Lung (tissue), 12 donors: Measurements from ENCODE around the gene MSMO1. TPM values are rescaled to one million over a fixed set of nuclear protein-coding genes. Genes with fewer than 3 reads are reported as not detected.

ENCODE experiments used
- ATAC-seq: fragments of 200-7000 bp; cut with Tn5 transposase; one replicate; pipeline ENCODE4 v1.9.1; 2020; ENCODE audit warnings: moderate number of reproducible peaks; ENCODE audit not compliant: insufficient read depth, low FRiP score
- DNase-seq, 3 donors: peaks; one replicate each; pipeline ENCODE4 v3.0.0-alpha.2; 2013 to 2017
- H3K27ac ChIP-seq, 2 donors: one replicate each; pipeline ENCODE4 v1.5.1; 2013; ENCODE audit warnings: mild to moderate bottlenecking in 2 of 2, moderate library complexity in 2 of 2, control low read depth in 1 of 2, inconsistent platforms in 1 of 2, low read depth in 1 of 2, low read length in 1 of 2
- H3K27me3 ChIP-seq, 3 donors: one replicate each; pipeline ENCODE4 v1.5.1; 2013; ENCODE audit warnings: low read length in 2 of 3; ENCODE audit not compliant: control insufficient read depth in 3 of 3, insufficient read depth in 3 of 3
- H3K36me3 ChIP-seq, 4 donors: one replicate each; pipeline ENCODE4 v1.5.1; 2013; ENCODE audit warnings: low read length in 4 of 4, mild to moderate bottlenecking in 1 of 4, moderate library complexity in 1 of 4; ENCODE audit not compliant: control insufficient read depth in 4 of 4, insufficient read depth in 4 of 4
- H3K4me1 ChIP-seq, 5 donors: one replicate each; pipeline ENCODE4 v1.5.1; 2013; ENCODE audit warnings: low read length in 5 of 5, mild to moderate bottlenecking in 2 of 5, moderate library complexity in 1 of 5; ENCODE audit not compliant: control insufficient read depth in 5 of 5, insufficient read depth in 5 of 5
- H3K4me3 ChIP-seq: one replicate; pipeline ENCODE4 v1.5.1; 2013; ENCODE audit warnings: mild to moderate bottlenecking, control low read depth, moderate library complexity
- H3K9ac ChIP-seq, 2 donors: one replicate each; pipeline ENCODE4 v1.5.1; 2013; ENCODE audit warnings: low read length in 2 of 2, control low read depth in 1 of 2; ENCODE audit not compliant: insufficient read depth in 1 of 2
- H3K9me3 ChIP-seq, 4 donors: one replicate each; pipeline ENCODE4 v1.5.1; 2013; ENCODE audit warnings: low read length in 3 of 4, mild to moderate bottlenecking in 1 of 4, moderate library complexity in 1 of 4; ENCODE audit not compliant: control insufficient read depth in 4 of 4, insufficient read depth in 3 of 4
- WGBS, 2 donors: extraction: QIAGEN DNeasy Blood & Tissue Kit; methylation state at CpG; one replicate each; pipeline ENCODE4 v1.1.7; 2013; 5-methylcytosine and 5-hydroxymethylcytosine counted together
- polyA plus RNA-seq, 2 donors: library from polyadenylated mRNA; stranded (reverse); fragments of 200-250 nt; gene quantifications; one replicate each; pipeline ENCODE4 v1.2.1, GENCODE V29; 2013
- total RNA-seq, 2 donors: library from RNA; depleted of rRNA in 1 of 2; stranded (reverse); fragments of >200 nt in 1 of 2; gene quantifications; one replicate each; pipeline ENCODE4 v1.2.1, GENCODE V29; 2014 to 2021
- TF ChIP-seq, protein P1 (sequence below): IDR thresholded peaks from 2 replicates; pipeline ENCODE4 v1.5.1; 2012; ENCODE audit warnings: mild to moderate bottlenecking; ENCODE audit errors: control extremely low read depth, extremely low read depth
- donor health status: control.
- donor health status: control.
- donor health status: Bipolar disorder and iron deficiency.
- donor health status: healthy.
- donor health status: DM: yes; HTN: yes; CAD: no.

Gene MSMO1
- total and polyA plus RNA-seq, 4 donors = 135 to 257 (median 175) TPM

DNA sequence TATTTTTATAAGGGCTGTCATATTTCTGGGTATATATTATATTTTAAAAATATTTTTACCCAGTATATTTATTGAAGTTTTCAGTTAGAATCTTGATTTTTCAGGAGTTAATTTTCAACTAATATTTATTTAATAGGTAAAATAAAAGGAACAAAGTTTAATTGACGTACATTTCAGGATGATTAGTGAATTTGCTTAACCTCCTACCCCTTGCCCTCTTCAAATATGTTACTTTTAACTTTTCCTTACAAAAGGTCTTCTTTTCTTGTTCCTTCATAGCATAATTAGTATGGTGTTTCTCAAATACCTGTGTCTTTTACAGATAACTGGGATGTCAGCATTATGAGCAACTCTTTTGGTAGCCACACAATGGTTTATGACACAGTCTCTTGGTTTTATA, 24.8 kb upstream of the MSMO1 start:
- H3K36me3 ChIP-seq = peaks cover 2 to 6% (median 4%) of the 10 kb centered on the region in 4 donors
- no peak overlapping the region for H3K9ac ChIP-seq
- ATAC-seq = no peak
- 89 to 98% methylated on average over 1 of the region's 1 CpG for WGBS, 2 donors
- H3K27ac ChIP-seq = no peak overlapping the region
- TF ChIP-seq, protein P1, sequence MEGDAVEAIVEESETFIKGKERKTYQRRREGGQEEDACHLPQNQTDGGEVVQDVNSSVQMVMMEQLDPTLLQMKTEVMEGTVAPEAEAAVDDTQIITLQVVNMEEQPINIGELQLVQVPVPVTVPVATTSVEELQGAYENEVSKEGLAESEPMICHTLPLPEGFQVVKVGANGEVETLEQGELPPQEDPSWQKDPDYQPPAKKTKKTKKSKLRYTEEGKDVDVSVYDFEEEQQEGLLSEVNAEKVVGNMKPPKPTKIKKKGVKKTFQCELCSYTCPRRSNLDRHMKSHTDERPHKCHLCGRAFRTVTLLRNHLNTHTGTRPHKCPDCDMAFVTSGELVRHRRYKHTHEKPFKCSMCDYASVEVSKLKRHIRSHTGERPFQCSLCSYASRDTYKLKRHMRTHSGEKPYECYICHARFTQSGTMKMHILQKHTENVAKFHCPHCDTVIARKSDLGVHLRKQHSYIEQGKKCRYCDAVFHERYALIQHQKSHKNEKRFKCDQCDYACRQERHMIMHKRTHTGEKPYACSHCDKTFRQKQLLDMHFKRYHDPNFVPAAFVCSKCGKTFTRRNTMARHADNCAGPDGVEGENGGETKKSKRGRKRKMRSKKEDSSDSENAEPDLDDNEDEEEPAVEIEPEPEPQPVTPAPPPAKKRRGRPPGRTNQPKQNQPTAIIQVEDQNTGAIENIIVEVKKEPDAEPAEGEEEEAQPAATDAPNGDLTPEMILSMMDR = no peak
- H3K4me1 ChIP-seq = peaks cover 0 to 11% (median 0%) of the 10 kb centered on the region in 5 donors
- no peaks in the 10 kb centered on the region for H3K27me3 ChIP-seq
- no peak for DNase-seq
- no peak overlapping the region for H3K4me3 ChIP-seq
- H3K9me3 ChIP-seq = no peaks in the 10 kb centered on the region

- Histone ChIP-seq H3K36me3 (peaks cover 0 to 4% (median 1%) of the 10 kb centered on the region in 4 donors), H3K27ac (no peak overlapping the region), H3K27me3 (no peaks in the 10 kb centered on the region), H3K9me3 (no peaks in the 10 kb centered on the region), H3K4me1 (no peaks in the 10 kb centered on the region), H3K4me3 (no peak overlapping the region), H3K9ac (no peak overlapping the region)
- no peak for DNase-seq
- TF ChIP-seq, protein P1 = no peak
- ATAC-seq = peak; percentile 62
- 47 to 57% methylated on average over 1 of the region's 1 CpG for WGBS, 2 donors
These were observed 19.3 kb upstream of the MSMO1 start for GRCh38 chr4:165308166-165308565.

- DNase-seq (no peak), ATAC-seq (no peak)
- Histone ChIP-seq H3K36me3 (peaks cover 0 to 4% (median 1%) of the 10 kb centered on the region in 4 donors), H3K27ac (peak overlapping the region in 1 of 2 donors; percentile 52), H3K27me3 (no peaks in the 10 kb centered on the region), H3K9ac (no peak overlapping the region), H3K4me1 (no peaks in the 10 kb centered on the region), H3K4me3 (no peak overlapping the region), H3K9me3 (no peaks in the 10 kb centered on the region)
- TF ChIP-seq, protein P1 = no peak
- 75% methylated on average over 2 of the region's 2 CpGs for WGBS, 2 donors
These were observed 18.9 kb upstream of the MSMO1 start for GRCh38 chr4:165308606-165309005.

- Histone ChIP-seq H3K9me3 (no peaks in the 10 kb centered on the region), H3K27ac (no peak overlapping the region), H3K27me3 (no peaks in the 10 kb centered on the region), H3K4me3 (no peak overlapping the region), H3K36me3 (peaks cover 0 to 4% (median 1%) of the 10 kb centered on the region in 4 donors), H3K9ac (no peak overlapping the region), H3K4me1 (no peaks in the 10 kb centered on the region)
- no peak for ATAC-seq
- WGBS, 2 donors = 98% methylated on average over 4 of the region's 4 CpGs
- TF ChIP-seq, protein P1 = no peak
- DNase-seq = no peak
These were observed 18.0 kb upstream of the MSMO1 start for GRCh38 chr4:165309456-165309855.
